A673 (cell line): ENCODE measurements around the gene RSKR.

Experiments used
- EZH2 ChIP-seq: fragments of 200-600 bp; sonication (generic); IDR thresholded peaks from 2 replicates; pipeline ENCODE4 v1.6.1; 2017; ENCODE audit warnings: borderline replicate concordance, low read depth, mild to moderate bottlenecking, mixed read lengths, antibody characterized with exemption, low read length; ENCODE audit not compliant: poor library complexity, severe bottlenecking
- TF ChIP-seq, protein P1 (sequence below): fragments of 300-800, 200-600 bp; sonication (generic); conservative IDR thresholded peaks from 2 replicates; pipeline ENCODE4 v1.5.1; 2017; ENCODE audit warnings: low read depth, mild to moderate bottlenecking, antibody characterized with exemption, low read length, moderate library complexity, mixed read lengths

DNA sequence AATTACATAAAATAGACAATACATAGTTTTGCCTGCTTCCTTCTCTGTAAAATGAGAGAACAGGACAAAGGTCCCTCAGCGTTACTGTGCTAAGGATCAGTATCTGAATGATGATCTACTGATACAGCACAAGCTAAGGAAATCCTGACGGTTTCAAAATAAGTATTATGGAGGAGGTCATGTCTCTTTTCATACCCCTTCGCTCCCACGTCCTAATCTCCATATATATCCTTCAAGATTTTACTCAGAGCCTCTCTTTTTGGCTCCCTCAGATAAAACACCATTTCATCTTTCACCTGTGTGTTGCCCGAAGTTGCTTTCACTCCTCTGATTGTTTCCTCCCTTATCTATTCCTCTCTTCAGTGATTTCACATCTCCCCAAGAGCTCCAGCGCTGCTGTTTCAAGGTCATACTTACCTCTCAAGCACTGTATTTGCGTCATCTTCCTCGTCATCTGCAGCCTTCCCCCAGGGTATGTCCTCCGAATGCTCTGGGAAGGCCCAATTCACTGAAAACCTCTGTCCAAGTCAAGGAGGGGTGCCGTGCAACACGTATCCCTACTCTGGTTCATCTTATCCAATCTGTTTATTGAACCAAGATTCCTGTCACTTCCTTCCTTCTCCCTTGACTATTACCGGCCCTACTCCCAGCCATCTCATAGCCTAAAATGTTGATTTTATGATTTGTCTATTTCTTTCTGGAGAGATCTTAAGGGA lies 32.2 kb upstream of the RSKR start:
- TF ChIP-seq, protein P1, sequence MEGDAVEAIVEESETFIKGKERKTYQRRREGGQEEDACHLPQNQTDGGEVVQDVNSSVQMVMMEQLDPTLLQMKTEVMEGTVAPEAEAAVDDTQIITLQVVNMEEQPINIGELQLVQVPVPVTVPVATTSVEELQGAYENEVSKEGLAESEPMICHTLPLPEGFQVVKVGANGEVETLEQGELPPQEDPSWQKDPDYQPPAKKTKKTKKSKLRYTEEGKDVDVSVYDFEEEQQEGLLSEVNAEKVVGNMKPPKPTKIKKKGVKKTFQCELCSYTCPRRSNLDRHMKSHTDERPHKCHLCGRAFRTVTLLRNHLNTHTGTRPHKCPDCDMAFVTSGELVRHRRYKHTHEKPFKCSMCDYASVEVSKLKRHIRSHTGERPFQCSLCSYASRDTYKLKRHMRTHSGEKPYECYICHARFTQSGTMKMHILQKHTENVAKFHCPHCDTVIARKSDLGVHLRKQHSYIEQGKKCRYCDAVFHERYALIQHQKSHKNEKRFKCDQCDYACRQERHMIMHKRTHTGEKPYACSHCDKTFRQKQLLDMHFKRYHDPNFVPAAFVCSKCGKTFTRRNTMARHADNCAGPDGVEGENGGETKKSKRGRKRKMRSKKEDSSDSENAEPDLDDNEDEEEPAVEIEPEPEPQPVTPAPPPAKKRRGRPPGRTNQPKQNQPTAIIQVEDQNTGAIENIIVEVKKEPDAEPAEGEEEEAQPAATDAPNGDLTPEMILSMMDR = no peak
- no peak for TF ChIP-seq EZH2
